Endodermal cell (in vitro differentiated cells): ENCODE measurements around the gene CAPN10. TPM values are rescaled to one million over a fixed set of nuclear protein-coding genes. Genes with fewer than 3 reads are reported as not detected.

Source experiments
- DNase-seq: peaks from one replicate; pipeline ENCODE4 v3.0.0-alpha.2; 2017
- H3K27ac ChIP-seq: 2 replicates; pipeline ENCODE4 v1.5.1; 2013; ENCODE audit warnings: mild to moderate bottlenecking, low read depth, low read length, moderate library complexity
- H3K27me3 ChIP-seq: 2 replicates; pipeline ENCODE4 v1.6.1; 2013; ENCODE audit warnings: mild to moderate bottlenecking, low read length, moderate library complexity; ENCODE audit not compliant: insufficient read depth, control insufficient read depth, poor library complexity, severe bottlenecking
- H3K36me3 ChIP-seq: 2 replicates; pipeline ENCODE4 v1.7.0; 2013; ENCODE audit warnings: mild to moderate bottlenecking, low read length, moderate library complexity; ENCODE audit not compliant: control insufficient read depth, insufficient read depth
- H3K4me1 ChIP-seq: one replicate; pipeline ENCODE4 v1.7.0; 2013; ENCODE audit warnings: low read length; ENCODE audit not compliant: control insufficient read depth, insufficient read depth
- H3K4me3 ChIP-seq: 2 replicates; pipeline ENCODE4 v1.5.1; 2013; ENCODE audit warnings: mild to moderate bottlenecking, low read length, moderate library complexity
- H3K9ac ChIP-seq: 2 replicates; pipeline ENCODE4 v1.6.1; 2013; ENCODE audit warnings: mild to moderate bottlenecking, low read length, moderate library complexity; ENCODE audit not compliant: poor library complexity, severe bottlenecking; ENCODE audit errors: extremely low read depth
- H3K9me3 ChIP-seq: 2 replicates; pipeline ENCODE4 v1.6.1; 2013; ENCODE audit warnings: mild to moderate bottlenecking, low read length, moderate library complexity; ENCODE audit not compliant: control insufficient read depth
- H3K27ac Mint-ChIP-seq: 2 replicates; pipeline ENCODE4 v1.8.0; 2020; ENCODE audit warnings: mixed read lengths
- H3K27me3 Mint-ChIP-seq: 2 replicates; pipeline ENCODE4 v1.8.0; 2021; ENCODE audit warnings: mild to moderate bottlenecking, mixed read lengths; ENCODE audit not compliant: insufficient read depth
- H3K36me3 Mint-ChIP-seq: 2 replicates; pipeline ENCODE4 v1.8.0; 2020; ENCODE audit warnings: low read depth, mixed read lengths
- H3K4me1 Mint-ChIP-seq: 2 replicates; pipeline ENCODE4 v1.8.0; 2020; ENCODE audit warnings: mixed read lengths
- H3K4me3 Mint-ChIP-seq: 2 replicates; pipeline ENCODE4 v1.8.0; 2020; ENCODE audit warnings: mild to moderate bottlenecking, moderate library complexity, mixed read lengths
- H3K9me3 Mint-ChIP-seq: 2 replicates; pipeline ENCODE4 v1.8.0; 2020; ENCODE audit warnings: mild to moderate bottlenecking, mixed read lengths
- CTCF ChIP-seq: fragments of 200-600 bp; sonication (generic); conservative IDR thresholded peaks from 2 replicates; pipeline ENCODE4 v1.5.0; 2021; ENCODE audit warnings: antibody characterized with exemption, mild to moderate bottlenecking
- WGBS, 2 experiments: methylation state at CpG; one replicate each; pipeline versions ENCODE4 v1.1.5 to v1.1.7; 2013; ENCODE audit warnings: missing lambda C conversion rate in 2 of 2, mixed read lengths in 1 of 2; ENCODE audit not compliant: insufficient coverage in 1 of 2, insufficient read length in 1 of 2; 5-methylcytosine and 5-hydroxymethylcytosine counted together
- total RNA-seq, 2 donors: library from RNA; stranded (reverse); fragmentation: NEBNext Ultra II Directional in 1 of 2; extraction: Animal tissue kit (Norgen Biotek cat#: 25700) in 1 of 2; gene quantifications; 2 replicates in 1 of 2; 3 replicates in 1 of 2; pipeline ENCODE4 v1.2.1, GENCODE V29; 2021

CAPN10 gene
- total RNA-seq, 2 donors from 2014 or later, result 58.9 to 61.9 TPM

GRCh38 chr2:240539906-240540305 lies 46.6 kb upstream of the CAPN10 start:
- Histone ChIP-seq H3K27ac (no peak overlapping the region), H3K9me3 (peaks cover 33% of the 10 kb centered on the region), H3K4me1 (peaks cover 3% of the 10 kb centered on the region), H3K9ac (no peak overlapping the region), H3K4me3 (no peak overlapping the region), H3K27me3 (no peaks in the 10 kb centered on the region), H3K36me3 (peaks cover 23% of the 10 kb centered on the region)
- no peak for DNase-seq
- TF ChIP-seq CTCF, result no peak
- Mint-ChIP-seq H3K4me3 (no peak overlapping the region), H3K27ac (no peak overlapping the region), H3K27me3 (no peaks in the 10 kb centered on the region), H3K4me1 (peaks cover 11% of the 10 kb centered on the region), H3K9me3 (peaks cover 48% of the 10 kb centered on the region), H3K36me3 (peaks cover 56% of the 10 kb centered on the region)

- Histone ChIP-seq H3K27me3 (no peaks in the 10 kb centered on the region), H3K36me3 (peaks cover 20% of the 10 kb centered on the region), H3K9ac (no peak overlapping the region), H3K9me3 (peaks cover 21% of the 10 kb centered on the region), H3K4me1 (no peaks in the 10 kb centered on the region), H3K4me3 (no peak overlapping the region), H3K27ac (no peak overlapping the region)
- 97 to 100% methylated on average over 4 of the region's 4 CpGs for WGBS, 2 experiments
- Mint-ChIP-seq H3K27ac (no peak overlapping the region), H3K4me1 (no peaks in the 10 kb centered on the region), H3K36me3 (peaks cover 37% of the 10 kb centered on the region), H3K9me3 (peaks cover 30% of the 10 kb centered on the region), H3K27me3 (no peaks in the 10 kb centered on the region), H3K4me3 (no peak overlapping the region)
- no peak for DNase-seq
- no peak for TF ChIP-seq CTCF
Measured at GRCh38 chr2:240551288-240551687, 35.2 kb upstream of the CAPN10 start.

GRCh38 chr2:240551811-240552210 lies 34.7 kb upstream of the CAPN10 start:
- 0% methylated on average over 1 of the region's 1 CpG; no CpG with 5 or more reads in 1 of the 2 experiments for WGBS, 2 experiments
- H3K9ac ChIP-seq, result no peak overlapping the region
- no peaks in the 10 kb centered on the region for H3K4me1 ChIP-seq

More at GRCh38 chr2:240551811-240552210, 34.7 kb upstream of the CAPN10 start:
- Histone ChIP-seq H3K4me3 (no peak overlapping the region), H3K9me3 (peaks cover 21% of the 10 kb centered on the region), H3K36me3 (peaks cover 20% of the 10 kb centered on the region), H3K27me3 (no peaks in the 10 kb centered on the region), H3K27ac (no peak overlapping the region)
- Mint-ChIP-seq H3K27ac (no peak overlapping the region), H3K9me3 (peaks cover 28% of the 10 kb centered on the region), H3K4me3 (no peak overlapping the region), H3K36me3 (peaks cover 37% of the 10 kb centered on the region), H3K27me3 (peaks cover 3% of the 10 kb centered on the region), H3K4me1 (no peaks in the 10 kb centered on the region)
- no peak for DNase-seq
- no peak for TF ChIP-seq CTCF
